GM21576 (cell line): ENCODE data around the gene PSMD8.

Experiments used
- ATAC-seq: cut with Tn5 transposase; IDR thresholded peaks from one replicate; pipeline ENCODE4 v1.9.1; 2021; ENCODE audit warnings: mild to moderate bottlenecking, moderate library complexity; ENCODE audit not compliant: unreplicated experiment

Gene PSMD8

DNA sequence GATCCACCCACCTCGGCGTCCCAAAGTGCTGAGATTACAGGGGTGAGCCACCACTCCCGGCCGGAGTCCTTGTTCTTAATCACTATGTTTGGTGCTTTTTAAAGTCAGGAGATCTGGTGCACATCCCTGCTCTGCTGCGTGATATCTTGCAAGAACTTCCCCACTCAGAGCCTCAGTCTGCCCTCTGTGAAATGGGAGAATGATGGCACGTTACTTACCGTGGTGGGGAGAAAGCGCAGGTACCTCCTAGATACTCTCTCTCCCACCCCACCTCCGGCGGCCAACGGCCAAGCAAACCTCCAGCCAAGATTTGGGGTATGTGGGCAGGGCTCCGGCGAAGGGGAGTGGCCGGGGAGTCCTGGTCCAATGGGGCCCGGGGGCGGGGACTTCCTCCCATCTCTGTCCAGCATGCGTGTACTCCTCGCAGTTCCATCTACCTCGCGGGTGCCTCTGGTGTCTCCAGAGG lies 58.9 kb downstream of the PSMD8 start, which contains the start of gene RYR1:
Gene RYR1, plus strand, starts transcription at position 424 of the 466 bp plus-strand sequence. CDS start 139 bp downstream, outside the sequence.
- no peak for ATAC-seq
